DMS53 treated with DMSO at 0.1 percent for 48 hours (cell line): ENCODE data around the gene TBX3.

Experiments used
- DNase-seq: peaks from one replicate; lab custom pipeline; 2025; ENCODE audit not compliant: unreplicated experiment; lab: John Stamatoyannopoulos, UW

TBX3 gene

GRCh38 chr12:114697243-114697716 lies 13.3 kb upstream of the TBX3 start:
- DNase-seq: no peak

DNA sequence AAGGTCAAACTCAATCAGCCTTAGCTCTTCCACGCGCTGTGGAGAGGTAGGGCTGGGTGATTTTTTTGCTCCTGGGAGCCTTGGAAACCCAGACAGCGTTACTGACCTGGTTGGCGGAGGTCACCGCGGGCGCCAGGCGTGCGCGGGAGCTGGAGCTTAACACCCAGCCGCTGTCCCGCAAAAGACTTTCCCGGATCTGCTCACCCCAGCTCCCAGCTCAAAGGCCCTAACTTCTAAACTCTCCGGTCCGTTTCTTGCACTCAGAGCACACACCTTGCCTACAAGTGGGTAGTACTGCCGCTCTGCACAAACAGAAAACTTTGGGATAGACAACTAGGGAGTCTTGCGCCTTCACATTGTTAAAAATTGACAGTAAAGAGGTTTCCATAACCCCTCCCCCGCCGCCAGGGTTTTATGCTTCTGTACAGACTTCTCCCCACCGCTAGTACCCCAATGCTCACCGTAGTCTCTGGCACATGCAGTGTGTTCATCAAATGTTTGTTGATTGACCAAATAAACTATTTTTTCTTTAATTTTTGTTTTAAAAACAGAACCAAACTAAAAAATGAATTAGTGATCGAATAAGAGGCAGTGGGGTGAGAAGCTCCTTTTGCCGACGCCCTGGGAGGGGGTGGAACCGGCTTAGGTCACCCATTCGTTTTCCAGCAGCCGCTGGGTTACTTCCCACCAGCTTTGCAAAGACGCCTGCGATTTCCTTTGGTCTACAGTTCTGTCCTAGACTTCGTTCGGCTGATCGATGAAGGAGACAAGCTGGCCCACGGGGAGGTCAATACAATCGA lies 12.7 kb upstream of the TBX3 start:
- DNase-seq: no peak

- DNase-seq: no peak
Measured at GRCh38 chr12:114695305-114695592, 11.3 kb upstream of the TBX3 start.

DNA sequence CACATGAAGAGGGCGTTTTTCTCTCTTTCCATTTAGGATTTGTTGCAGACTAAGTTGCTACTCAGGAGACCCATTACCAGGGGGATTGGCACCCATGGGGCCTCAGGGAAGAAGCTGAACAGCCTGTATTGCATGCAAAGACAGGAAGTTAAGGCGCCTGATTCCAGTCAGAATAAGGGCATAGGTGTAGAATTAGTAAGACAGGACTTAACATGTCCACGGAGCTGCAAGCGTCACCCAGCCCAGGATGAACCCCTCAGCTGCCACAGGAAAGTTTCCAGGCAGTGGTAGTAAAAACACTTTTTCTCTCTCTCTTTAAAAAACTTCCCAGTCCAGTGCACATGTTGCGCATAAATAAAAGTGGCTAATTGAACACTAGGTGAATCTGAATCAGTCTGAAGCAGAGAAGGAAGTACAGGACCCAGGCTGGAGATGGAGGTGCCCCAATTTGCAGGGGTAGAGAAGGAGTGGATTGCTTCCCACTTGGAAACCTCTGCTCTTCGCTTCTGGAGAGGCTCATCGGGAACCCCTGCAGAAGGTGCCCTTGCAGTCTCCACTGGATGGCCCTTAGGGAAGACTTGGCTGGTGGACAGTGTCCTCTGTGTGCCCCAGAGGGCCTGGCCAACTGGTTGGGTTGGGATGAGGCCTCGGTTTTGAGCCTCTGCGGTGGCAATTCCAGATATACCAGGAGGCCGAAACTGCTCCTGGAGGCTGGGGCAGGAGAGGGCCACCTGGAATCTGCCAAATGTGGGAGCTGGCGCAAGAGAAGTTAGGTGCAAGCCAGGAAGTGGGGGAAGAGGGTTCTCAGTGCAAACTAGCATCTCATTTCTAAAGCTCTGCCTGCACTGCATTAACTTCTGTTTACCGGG lies 10.7 kb upstream of the TBX3 start:
- no peak for DNase-seq

DNA sequence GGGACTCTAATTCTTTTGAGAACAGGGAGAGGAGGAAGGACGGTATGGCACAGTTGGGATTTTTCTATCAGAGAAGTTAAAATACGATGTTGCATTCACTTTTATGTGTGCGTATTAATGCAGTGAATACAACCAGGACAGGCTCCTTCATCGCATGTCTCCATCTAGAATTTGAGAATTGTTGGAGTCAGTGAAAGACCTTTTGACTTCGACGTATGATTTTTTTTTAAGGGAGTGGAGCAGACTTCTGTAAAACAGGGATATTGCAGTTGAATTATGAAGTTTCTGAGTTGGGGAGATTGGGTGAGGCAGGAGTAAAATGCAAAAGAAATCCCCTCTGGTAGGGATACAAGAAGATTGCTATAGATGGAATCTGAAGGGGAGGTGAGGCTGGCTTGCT lies 9.6 kb upstream of the TBX3 start:
- DNase-seq: no peak

GRCh38 chr12:114693059-114693531 lies 9.1 kb upstream of the TBX3 start:
- no peak for DNase-seq

GRCh38 chr12:114692186-114693058 lies 8.4 kb upstream of the TBX3 start:
- DNase-seq: no peak

DNA sequence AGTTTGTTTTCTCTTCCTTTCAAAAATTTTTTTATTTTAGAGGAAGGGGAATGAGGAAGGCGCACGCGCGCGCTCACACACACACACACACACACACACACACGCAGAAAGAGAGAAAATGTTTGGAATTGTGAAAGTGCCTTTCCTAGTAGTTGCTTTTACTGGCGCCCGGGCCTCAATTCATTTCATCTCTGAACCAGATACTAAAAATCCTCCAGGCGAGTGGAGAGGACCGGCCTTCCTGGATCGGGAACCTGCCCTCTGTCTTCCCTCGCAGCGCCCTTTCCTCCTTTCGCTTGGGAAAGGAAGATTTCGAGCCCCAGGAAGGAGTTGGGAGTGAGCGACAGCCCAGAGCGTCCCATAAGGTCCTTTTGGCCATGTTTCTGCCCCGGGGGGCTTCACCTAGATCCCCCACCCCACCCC lies 7.8 kb upstream of the TBX3 start:
- DNase-seq: no peak

- no peak for DNase-seq
Measured at GRCh38 chr12:114691196-114691595, 7.2 kb upstream of the TBX3 start.

GRCh38 chr12:114690267-114691135 lies 6.5 kb upstream of the TBX3 start:
- DNase-seq: no peak

DNA sequence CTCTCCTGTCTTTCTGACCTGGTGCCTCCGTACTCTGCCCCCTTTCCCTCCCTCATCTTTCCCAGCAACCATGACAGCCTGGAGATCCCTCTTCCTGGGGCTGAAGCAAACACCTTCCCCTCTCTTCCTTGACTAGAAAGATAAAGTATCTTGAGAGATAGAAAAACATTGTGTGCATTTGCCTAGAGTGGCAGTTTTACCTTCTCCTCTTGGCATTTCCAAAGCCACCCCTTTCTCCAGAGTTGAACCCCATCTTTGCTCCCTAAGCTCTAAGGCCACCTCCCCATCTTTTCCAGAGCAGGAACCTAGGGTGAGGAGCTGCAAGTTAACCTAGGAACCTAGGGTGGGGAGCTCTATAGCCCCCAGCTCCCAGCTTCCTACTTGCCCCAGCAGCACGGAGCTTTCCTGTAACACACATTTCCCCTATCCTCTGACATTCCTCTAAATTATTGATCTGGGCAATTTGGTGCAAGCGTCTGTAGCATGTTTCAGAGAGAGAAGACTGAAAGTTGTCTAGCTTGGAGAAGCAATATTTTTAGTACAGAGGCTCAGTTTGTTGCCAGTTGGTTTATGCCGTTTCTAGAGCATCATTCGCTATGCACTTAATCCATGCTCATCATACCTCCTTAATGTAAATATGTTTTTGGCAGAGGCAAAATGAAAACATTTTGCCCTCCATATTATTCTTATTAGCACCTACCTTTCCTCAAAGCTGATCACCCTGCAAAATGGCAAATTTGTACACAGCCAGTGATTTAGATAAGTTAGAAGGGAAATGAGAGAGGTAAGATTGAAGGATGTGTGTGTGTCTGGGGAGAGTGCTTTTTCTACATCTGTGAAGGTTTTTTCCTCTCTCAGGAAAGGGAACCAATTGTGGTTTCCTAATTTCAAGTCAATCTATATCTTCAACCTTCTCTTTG lies 5.4 kb upstream of the TBX3 start:
- no peak for DNase-seq

GRCh38 chr12:114688256-114688845 lies 4.4 kb upstream of the TBX3 start:
- DNase-seq: no peak

GRCh38 chr12:114687802-114688201 lies 3.8 kb upstream of the TBX3 start:
- no peak for DNase-seq

DNA sequence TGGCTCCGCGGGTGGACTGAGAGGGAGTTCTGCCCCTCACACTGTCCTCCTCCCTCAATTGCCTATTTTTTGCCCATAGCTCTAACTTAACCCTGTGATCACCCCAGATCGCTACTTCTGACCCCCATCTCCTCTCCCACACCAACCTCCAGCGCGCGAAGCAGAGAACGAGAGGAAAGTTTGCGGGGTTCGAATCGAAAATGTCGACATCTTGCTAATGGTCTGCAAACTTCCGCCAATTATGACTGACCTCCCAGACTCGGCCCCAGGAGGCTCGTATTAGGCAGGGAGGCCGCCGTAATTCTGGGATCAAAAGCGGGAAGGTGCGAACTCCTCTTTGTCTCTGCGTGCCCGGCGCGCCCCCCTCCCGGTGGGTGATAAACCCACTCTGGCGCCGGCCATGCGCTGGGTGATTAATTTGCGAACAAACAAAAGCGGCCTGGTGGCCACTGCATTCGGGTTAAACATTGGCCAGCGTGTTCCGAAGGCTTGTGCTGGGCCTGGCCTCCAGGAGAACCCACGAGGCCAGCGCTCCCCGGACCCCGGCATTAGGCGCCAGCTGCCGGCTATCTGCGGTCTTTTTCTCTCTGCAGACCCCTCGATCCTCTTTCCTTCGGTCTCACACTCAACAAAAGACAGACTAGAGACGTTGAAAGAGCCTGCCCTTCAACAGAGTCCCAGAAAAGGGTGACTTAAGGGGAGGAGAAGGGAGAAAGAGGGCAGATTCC lies 3.0 kb upstream of the TBX3 start:
- DNase-seq: no peak

GRCh38 chr12:114686426-114686772 lies 2.4 kb upstream of the TBX3 start:
- DNase-seq: no peak

- DNase-seq: no peak
Measured at GRCh38 chr12:114685869-114686268, 1.9 kb upstream of the TBX3 start.

DNA sequence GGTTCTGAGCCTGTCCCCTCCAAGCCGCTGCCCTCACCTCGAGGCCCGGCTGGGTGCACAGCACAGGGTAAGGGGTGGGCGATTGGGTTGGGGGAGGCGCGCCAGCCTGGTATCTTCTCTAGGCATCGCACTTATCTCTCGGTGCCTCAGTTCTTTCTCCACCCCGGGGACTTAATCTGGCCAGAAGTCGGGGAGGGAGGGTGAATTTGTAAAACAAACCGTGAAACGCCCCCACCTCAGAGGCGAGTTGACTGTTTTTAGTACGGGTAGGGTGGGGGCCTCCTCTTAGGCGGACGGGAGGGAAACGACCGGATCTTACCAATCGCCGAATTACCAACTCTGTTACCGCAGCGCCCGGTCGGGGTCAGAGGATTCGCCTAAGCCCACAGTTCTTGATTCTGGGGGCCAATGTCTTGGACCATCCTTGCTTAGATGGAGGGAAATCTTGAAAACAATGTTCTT lies 1.4 kb upstream of the TBX3 start:
- DNase-seq: no peak

GRCh38 chr12:114684870-114685273 lies 897 bp upstream of the TBX3 start:
- DNase-seq: no peak
